ENCODE results near the gene R3HCC1L.
A peak's percentile ranks its signal among the peaks of the same experiment; 100 is the strongest.

Gene R3HCC1L

DNA sequence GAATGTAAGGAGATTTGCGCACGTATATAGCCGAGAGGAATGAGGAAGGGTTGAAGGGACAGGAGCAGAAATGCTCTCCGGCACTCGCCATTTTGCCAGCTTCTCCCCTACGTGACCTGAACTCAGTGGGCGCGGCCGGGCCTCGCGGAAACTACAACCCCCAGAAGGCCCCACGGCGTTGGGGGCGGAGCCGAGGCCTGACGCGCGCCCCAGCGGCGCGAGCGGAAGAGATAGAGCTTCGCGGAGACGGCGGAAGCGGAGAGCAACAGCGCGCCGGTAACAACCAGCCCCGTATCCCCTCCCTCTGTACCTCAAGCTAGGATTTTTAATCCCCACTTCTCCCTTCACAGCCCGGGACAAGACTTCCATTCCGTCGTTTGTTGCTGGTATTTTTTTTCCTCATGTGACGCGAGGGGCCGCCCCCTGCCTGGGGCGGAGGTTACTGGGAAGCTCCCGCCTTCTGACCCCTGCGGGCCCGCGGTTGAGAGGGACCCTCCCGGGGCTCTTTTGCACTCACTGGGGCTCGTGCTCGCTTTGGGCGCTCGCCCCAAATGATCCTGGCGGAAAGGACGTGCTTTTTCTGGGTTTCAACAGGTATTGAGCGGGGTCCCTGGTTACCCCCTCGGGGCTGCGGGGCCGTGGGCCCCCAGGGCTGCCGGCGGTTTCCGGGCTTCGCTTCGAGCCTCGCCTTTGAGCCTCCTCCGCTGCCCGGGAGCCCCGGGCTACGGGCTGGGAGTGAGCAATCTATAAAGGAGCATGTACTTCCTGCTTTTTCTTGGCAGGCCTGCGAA, at the start of gene R3HCC1L:
R3HCC1L (plus strand) TSS at position 227 of the 791 bp plus-strand sequence. CDS start 73,458 bp downstream, outside the sequence.
- FAIRE-seq (peak; percentile 96), DNase-seq (ENCODE audit: insufficient read length, low spot score) (peak; percentile 55)

DNA sequence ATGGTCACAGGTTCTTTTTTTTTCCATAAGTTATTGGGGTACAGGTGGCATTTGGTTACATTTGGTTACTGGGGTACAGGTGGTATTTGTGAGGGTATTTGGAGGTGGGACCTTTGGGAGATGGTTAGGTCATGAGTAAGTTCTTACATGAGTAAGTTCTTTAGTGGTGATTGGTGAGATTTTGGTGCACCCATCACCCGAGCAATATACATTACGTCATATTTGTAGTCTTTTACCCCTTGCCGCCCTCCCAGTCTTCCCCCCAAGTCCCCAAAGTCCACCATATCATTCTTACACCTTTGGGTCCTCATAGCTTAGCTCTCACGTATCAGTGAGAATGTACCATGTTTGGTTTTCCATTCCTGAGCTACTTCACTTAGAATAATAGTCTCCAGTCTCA, 49.2 kb upstream of the R3HCC1L start:
- no peak for FAIRE-seq
- no peak for DNase-seq (ENCODE audit: insufficient read length, low spot score)

DNA sequence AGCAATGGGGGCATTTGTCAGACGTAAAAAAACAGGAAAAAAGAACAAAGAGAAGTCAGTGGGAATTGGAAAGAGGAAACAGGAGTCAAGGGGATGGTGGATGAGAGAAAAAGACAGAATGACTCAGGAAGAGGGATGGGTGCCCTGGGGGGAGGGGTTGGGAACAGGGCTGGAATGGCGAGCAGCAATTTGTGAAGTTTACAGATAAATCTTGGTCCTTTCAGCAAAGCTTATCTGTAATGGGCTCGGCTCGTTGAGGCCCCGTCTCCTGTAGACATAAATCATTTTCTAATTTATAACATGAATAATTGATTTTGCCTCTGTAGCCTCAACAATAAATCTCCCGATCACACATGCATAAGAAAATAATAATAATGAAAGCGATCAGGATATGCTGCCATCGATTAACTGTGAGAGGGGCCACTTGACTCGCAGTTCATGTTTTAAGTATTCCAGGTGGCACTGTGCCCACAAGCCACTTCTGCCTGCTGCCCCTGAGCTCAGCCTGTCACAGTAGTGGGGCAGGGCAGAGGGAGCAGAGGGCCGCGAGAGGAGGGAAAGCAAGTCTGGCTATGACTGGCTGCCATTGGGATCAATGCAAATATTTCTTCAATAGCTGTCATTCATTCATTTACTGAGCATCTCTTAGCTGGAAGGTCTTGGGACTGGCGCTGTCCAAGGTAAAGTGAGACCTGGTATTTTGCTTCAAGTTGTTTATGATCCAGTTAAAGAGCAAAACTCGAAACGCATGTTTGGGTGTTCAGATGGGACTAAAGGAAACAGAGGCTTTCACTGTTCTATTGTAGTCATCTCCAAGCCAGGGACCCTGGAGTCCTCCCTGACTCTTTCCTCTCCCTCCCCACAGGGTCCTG, 47.4 kb upstream of the R3HCC1L start:
- FAIRE-seq: no peak
- DNase-seq (ENCODE audit: insufficient read length, low spot score): no peak

- no peak for FAIRE-seq
- DNase-seq (ENCODE audit: insufficient read length, low spot score): no peak
Observed at GRCh38 chr10:98088186-98088971, 46.1 kb upstream of the R3HCC1L start.

DNA sequence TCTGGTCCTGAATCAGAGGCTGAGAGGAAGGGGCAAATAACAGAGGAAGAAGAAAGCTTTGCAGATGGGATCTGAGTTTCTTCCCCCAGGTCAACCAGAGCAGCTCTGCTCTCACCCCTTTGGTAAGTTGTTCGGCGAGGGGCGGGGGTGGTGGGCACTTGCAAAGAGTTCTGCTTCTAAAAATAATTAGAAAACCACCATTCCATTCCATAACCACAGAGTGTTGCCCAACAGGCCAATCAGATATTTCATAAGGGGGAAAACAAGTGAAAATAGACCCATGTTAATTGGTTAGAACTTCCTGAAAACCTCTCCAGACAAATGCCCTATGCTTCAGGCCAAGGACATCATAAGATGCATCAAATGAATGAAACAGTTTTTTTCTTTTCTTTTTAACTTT, 43.6 kb upstream of the R3HCC1L start:
- FAIRE-seq (no peak), DNase-seq (ENCODE audit: insufficient read length, low spot score) (no peak)

- DNase-seq (ENCODE audit: insufficient read length, low spot score): no peak
- no peak for FAIRE-seq
Observed at GRCh38 chr10:98096316-98096715, 38.1 kb upstream of the R3HCC1L start.

- DNase-seq (ENCODE audit: insufficient read length, low spot score): no peak
- no peak for FAIRE-seq
Observed at GRCh38 chr10:98096731-98097130, 37.7 kb upstream of the R3HCC1L start.

DNA sequence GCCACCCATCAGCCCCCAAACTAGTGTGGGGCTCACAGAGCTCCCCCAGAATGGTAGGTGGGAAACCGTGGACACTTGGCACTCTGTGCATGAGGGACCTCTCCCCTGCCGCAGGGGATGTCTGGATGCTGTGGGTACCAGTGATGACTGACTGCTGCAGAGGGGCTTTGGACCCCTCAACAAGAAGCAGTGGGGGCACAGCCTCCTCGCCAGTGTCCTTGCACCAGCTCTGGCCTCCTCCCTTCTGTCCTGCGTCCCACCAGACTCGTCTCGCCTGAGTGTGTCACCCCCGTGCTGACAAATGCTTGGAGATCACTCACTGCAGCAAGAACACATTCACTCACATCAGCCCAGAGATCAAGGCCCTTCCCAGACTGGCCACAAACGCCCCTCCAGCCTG, 37.3 kb upstream of the R3HCC1L start:
- FAIRE-seq: no peak
- no peak for DNase-seq (ENCODE audit: insufficient read length, low spot score)

DNA sequence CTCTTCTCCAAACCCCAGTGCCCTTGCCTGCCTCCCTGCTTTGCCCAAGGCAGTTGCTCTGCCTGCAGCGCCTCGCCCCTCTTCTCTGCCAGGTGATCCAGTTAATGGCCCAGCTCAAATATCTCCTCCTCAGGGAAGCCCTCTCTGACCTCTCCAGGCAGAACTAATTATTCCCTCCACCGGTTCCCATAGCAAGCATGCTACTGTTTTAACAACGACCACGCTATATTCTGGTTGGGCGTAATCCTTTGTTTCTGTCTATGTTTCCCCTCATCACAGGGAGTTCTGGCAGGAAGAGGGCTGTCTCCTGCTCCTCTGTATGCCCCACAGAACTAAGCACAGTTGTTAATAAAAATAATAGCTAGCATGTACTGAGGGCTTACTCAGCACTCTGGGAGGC, 36.8 kb upstream of the R3HCC1L start:
- DNase-seq (ENCODE audit: insufficient read length, low spot score) (no peak), FAIRE-seq (no peak)

DNA sequence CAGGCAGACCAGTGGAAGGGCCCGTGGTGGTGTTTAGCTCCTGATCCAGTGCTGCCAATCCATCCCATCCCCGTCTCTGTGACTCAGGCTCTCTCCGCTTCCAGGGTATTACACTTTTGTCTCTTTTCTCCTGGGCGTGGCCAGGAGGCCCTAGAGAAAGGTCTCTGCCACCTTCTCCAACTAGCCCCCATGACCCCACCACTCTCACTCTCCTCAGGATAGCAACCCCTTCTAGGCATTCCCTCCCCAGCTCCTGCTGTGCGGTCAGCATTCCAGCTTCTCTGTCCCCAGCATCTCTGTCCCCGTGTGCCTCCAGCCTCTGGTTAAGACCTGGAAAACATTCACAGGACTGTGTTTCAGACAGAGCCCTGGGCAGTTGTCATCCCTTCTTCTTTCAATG, 36.2 kb upstream of the R3HCC1L start:
- FAIRE-seq (no peak), DNase-seq (ENCODE audit: insufficient read length, low spot score) (no peak)

- FAIRE-seq (no peak), DNase-seq (ENCODE audit: insufficient read length, low spot score) (no peak)
Observed at GRCh38 chr10:98100476-98100875, 34.0 kb upstream of the R3HCC1L start.

- FAIRE-seq: no peak
- DNase-seq (ENCODE audit: insufficient read length, low spot score): no peak
Observed at GRCh38 chr10:98101366-98101765, 33.1 kb upstream of the R3HCC1L start.

GRCh38 chr10:98104125-98104524, 30.3 kb upstream of the R3HCC1L start:
- DNase-seq (ENCODE audit: insufficient read length, low spot score) (no peak), FAIRE-seq (no peak)

DNA sequence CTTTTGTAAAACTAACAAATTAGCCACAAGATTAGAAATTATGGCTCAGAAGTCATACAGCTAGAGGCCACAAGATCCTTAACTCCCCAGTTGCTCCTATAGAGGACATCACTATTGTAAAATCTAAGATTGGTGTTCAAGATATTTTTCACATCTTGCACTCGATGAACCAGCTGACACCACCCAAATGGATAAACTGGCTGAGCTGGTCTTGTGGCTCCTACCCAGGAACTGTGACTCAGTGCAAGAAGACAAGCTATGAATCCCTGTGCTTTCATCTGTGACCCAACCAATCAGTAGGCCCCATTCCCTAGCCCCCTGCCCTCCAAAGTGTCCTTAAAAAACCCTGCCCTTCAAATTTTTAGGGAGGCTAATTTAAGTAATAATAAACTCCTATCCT, 27.9 kb upstream of the R3HCC1L start:
- no peak for FAIRE-seq
- no peak for DNase-seq (ENCODE audit: insufficient read length, low spot score)

GRCh38 chr10:98107644-98108430, 26.6 kb upstream of the R3HCC1L start:
- DNase-seq (ENCODE audit: insufficient read length, low spot score): no peak
- FAIRE-seq: no peak

- DNase-seq (ENCODE audit: insufficient read length, low spot score) (no peak), FAIRE-seq (no peak)
Observed at GRCh38 chr10:98110356-98110755, 24.1 kb upstream of the R3HCC1L start.

DNA sequence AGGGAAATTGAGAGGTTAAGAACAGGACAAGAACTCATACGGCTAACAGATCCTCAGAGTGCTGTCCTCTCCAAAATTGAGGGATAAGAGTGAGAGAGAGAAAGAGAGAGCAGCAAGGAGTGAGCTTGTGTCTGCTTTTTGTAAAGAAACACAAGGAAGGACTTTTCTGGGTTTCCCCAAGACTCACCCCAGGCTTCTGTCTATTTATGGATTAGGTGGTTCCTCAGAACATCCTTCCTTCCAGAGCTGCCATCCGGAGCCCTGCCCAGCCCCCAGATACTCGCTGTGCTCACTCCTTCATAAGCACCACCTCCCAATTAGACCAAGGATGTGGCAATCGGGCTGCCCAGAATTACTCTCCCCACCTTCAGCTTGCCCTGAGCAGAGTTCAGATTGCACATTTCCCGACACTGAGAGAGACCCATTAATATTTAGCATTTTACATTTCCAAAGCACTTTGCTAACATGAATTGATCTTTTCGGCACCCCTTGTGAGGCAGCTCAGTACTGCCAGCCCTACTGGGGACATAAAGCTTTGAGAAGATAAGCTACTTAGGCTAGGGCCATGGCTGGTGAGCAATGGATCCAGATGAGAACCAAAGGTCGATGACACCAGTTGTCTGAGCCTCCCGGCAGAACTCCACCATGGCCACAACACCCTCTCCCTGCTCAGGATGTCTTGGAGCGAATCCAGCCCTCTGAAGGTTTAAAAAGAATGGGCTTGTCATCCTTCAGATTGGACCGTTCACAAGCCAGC, 19.2 kb upstream of the R3HCC1L start:
- DNase-seq (ENCODE audit: insufficient read length, low spot score) (no peak), FAIRE-seq (no peak)

DNA sequence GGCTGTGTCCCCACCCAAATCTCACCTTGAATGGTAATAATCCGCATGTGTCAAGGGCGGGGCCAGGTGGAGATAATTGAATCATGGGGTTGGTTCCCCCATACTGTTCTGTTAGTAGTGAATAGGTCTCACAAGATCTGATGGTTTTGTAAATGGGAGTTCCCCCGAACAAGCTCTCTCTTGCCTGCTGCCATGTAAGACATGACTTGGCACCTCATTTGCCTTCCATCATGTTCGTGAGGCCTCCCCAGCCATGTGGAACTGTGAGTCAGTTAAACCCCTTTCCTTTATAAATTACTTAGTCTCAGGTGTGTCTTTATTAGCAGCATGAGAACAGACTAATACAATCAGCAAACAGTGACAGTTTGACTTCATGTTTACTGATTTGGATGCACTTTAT, 14.6 kb upstream of the R3HCC1L start:
- DNase-seq (ENCODE audit: insufficient read length, low spot score) (no peak), FAIRE-seq (no peak)

DNA sequence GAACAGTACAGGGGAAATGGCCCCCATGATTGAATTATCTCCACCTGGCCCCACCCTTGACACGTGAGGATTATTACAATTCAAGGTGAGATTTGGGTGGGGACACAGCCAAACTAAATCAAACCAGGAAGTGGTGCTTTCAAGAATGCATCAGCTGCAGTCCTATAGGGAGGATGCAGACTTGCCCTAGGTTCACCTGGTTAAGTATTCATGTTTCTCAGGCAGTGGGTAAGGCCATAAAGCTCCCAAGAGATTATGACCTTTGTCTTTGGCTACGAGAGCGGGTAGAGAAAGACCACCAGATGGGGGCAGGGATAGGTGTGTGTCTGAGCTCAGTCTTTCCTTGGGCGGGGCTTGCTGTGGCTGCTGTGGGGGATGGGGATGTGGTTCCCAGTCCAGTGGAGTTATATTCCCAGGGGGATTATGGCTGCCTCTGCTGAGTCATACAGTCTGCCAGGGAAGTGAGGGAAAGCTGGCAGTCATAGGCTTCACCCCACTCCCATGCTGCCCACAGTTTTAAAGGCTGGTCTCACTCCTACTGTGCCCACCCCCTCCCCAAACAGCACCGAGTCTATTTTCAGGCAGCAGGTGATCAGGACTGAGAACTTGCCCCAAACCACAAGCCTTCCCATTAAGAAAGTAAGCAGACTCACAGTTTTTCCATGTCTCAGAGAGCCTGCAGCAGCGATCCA, 8.4 kb upstream of the R3HCC1L start:
- no peak for DNase-seq (ENCODE audit: insufficient read length, low spot score)
- FAIRE-seq: peak; percentile 11
